ENCODE data around the gene HERC6.

HERC6 gene

GRCh38 chr4:88467392-88467791, 88.7 kb downstream of the HERC6 start:
- H3K9me3 ChIP-seq (ENCODE audit: insufficient read depth, low read depth, low read length), result no peaks in the 10 kb centered on the region

GRCh38 chr4:88477229-88477860, 98.7 kb downstream of the HERC6 start:
- Histone ChIP-seq H3K9me3 (ENCODE audit: insufficient read depth, low read depth, low read length) (no peaks in the 10 kb centered on the region), H3K4me3 (ENCODE audit: low read length) (no peak overlapping the region), H3K36me3 (ENCODE audit: insufficient read depth, low read length) (no peaks in the 10 kb centered on the region), H3K27ac (ENCODE audit: low read depth, low read length) (no peak overlapping the region), H3K4me1 (ENCODE audit: insufficient read depth, low read length) (no peaks in the 10 kb centered on the region), H3K27me3 (ENCODE audit: insufficient read depth, low read length) (no peaks in the 10 kb centered on the region), H3K9ac (ENCODE audit: low read depth, low read length) (no peak overlapping the region)
- 90% methylated on average over 2 of the region's 5 CpGs for WGBS

More at GRCh38 chr4:88467392-88467791, 88.7 kb downstream of the HERC6 start:
- Histone ChIP-seq H3K4me3 (ENCODE audit: low read length) (no peak overlapping the region), H3K9ac (ENCODE audit: low read depth, low read length) (no peak overlapping the region), H3K27me3 (ENCODE audit: insufficient read depth, low read length) (no peaks in the 10 kb centered on the region), H3K4me1 (ENCODE audit: insufficient read depth, low read length) (no peaks in the 10 kb centered on the region), H3K27ac (ENCODE audit: low read depth, low read length) (no peak overlapping the region), H3K36me3 (ENCODE audit: insufficient read depth, low read length) (peaks cover 13% of the 10 kb centered on the region; the same call in 1 of the 2 replicates)
- WGBS, result 95% methylated on average over 2 of the region's 2 CpGs

- 90% methylated on average over 2 of the region's 2 CpGs for WGBS
These were observed 99.6 kb downstream of the HERC6 start for GRCh38 chr4:88478247-88478646.

GRCh38 chr4:88481537-88481936, 102.9 kb downstream of the HERC6 start:
- WGBS, result 94% methylated on average over 1 of the region's 1 CpG
- Histone ChIP-seq H3K27ac (ENCODE audit: low read depth, low read length) (no peak overlapping the region), H3K9me3 (ENCODE audit: insufficient read depth, low read depth, low read length) (no peaks in the 10 kb centered on the region), H3K4me1 (ENCODE audit: insufficient read depth, low read length) (no peaks in the 10 kb centered on the region), H3K36me3 (ENCODE audit: insufficient read depth, low read length) (no peaks in the 10 kb centered on the region), H3K27me3 (ENCODE audit: insufficient read depth, low read length) (no peaks in the 10 kb centered on the region), H3K9ac (ENCODE audit: low read depth, low read length) (no peak overlapping the region), H3K4me3 (ENCODE audit: low read length) (no peak overlapping the region)

More at GRCh38 chr4:88478247-88478646, 99.6 kb downstream of the HERC6 start:
- no peak overlapping the region for H3K4me3 ChIP-seq (ENCODE audit: low read length)
- H3K36me3 ChIP-seq (ENCODE audit: insufficient read depth, low read length), result no peaks in the 10 kb centered on the region
- H3K9me3 ChIP-seq (ENCODE audit: insufficient read depth, low read depth, low read length), result no peaks in the 10 kb centered on the region
- no peak overlapping the region for H3K9ac ChIP-seq (ENCODE audit: low read depth, low read length)
- H3K27ac ChIP-seq (ENCODE audit: low read depth, low read length), result no peak overlapping the region
- no peaks in the 10 kb centered on the region for H3K4me1 ChIP-seq (ENCODE audit: insufficient read depth, low read length)
- no peaks in the 10 kb centered on the region for H3K27me3 ChIP-seq (ENCODE audit: insufficient read depth, low read length)

GRCh38 chr4:88489100-88489761, 110.6 kb downstream of the HERC6 start:
- Histone ChIP-seq H3K4me1 (ENCODE audit: insufficient read depth, low read length) (no peaks in the 10 kb centered on the region), H3K4me3 (ENCODE audit: low read length) (no peak overlapping the region), H3K27ac (ENCODE audit: low read depth, low read length) (no peak overlapping the region), H3K9me3 (ENCODE audit: insufficient read depth, low read depth, low read length) (no peaks in the 10 kb centered on the region), H3K9ac (ENCODE audit: low read depth, low read length) (no peak overlapping the region), H3K36me3 (ENCODE audit: insufficient read depth, low read length) (no peaks in the 10 kb centered on the region), H3K27me3 (ENCODE audit: insufficient read depth, low read length) (no peaks in the 10 kb centered on the region)
- WGBS, result 90% methylated on average over 4 of the region's 4 CpGs
